ENCODE data around the gene HMCN1.

HMCN1 gene

DNA sequence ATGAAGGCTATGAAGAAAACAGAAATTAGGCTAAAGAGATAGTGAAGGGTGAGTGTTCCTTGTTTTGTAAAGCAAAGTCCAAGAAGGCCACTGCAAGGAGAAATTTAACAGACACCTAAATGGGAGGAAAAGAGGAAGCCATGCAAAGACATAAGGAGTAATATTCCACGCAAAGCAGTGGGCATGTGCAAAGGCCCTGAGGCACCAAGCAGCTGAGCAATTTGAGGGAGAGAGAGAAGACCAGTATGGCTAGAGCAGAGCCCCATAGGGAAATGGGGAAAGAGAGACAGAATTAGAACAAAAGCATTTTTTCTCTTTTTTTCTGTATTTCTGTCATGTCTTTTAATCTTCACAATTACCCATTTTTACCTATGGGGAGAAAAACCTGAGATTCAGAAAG is 486.7 kb downstream of the HMCN1 start:
- Histone ChIP-seq H2AFZ (ENCODE audit: low read length) (no peak overlapping the region), H3F3A (ENCODE audit: insufficient read depth, low read length) (peaks cover 6% of the 10 kb centered on the region; the same call in 1 of the 2 replicates), H3K9me3 (replicated peaks; ENCODE audit: insufficient read depth, low read length) (no peaks in the 10 kb centered on the region), H3K4me3 (ENCODE audit: low read length) (no peak overlapping the region), H3K9ac (ENCODE audit: low read length) (no peak overlapping the region), H3K4me1 (ENCODE audit: low read length) (peaks cover 8% of the 10 kb centered on the region), H3K36me3 (replicated peaks; ENCODE audit: insufficient read depth, low read length) (no peaks in the 10 kb centered on the region), H3K9me2 (replicated peaks; ENCODE audit: insufficient read depth, low read length) (no peaks in the 10 kb centered on the region), H3K27ac (ENCODE audit: low read length) (no peak overlapping the region), H3K79me2 (ENCODE audit: low read length) (no peaks in the 10 kb centered on the region), H3K4me2 (ENCODE audit: low read depth, low read length) (no peak overlapping the region), H3K27me3 (replicated peaks; ENCODE audit: insufficient read depth, low read length) (no peaks in the 10 kb centered on the region), H4K20me1 (ENCODE audit: insufficient read depth, low read length) (no peaks in the 10 kb centered on the region)
- TF ChIP-seq EZH2 (optimal IDR thresholded peaks at IDR 0.05; ENCODE audit: low read depth, low read length) (no peak), EZH2phosphoT487 (IDR thresholded peaks at IDR 0.05; ENCODE audit: low read length) (no peak), CTCF (IDR thresholded peaks at IDR 0.05; ENCODE audit: low read length) (no peak)
- no peak for DNase-seq

DNA sequence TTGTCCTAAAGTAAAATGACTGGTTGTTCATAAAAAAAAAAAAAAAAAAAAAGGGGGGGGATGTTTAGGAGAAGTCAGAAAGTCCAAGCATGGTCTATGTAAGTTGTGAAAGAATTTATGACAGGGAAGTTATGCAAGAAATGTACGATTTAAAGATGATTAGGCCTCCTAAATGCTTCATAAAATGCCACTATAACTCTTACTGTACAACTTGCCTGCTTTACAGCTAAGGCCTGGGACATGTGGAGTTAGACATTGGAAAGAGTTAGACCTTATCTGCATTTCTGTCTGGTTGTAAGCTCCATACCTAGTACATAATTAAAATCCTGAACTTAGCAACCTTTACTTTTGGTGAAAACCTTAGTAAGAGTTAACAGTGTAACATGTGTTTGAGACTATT is 490.9 kb downstream of the HMCN1 start:
- H4K20me1 ChIP-seq (ENCODE audit: insufficient read depth, low read length), result no peaks in the 10 kb centered on the region
- no peak overlapping the region for H3K9ac ChIP-seq (ENCODE audit: low read length)
- TF ChIP-seq EZH2 (optimal IDR thresholded peaks at IDR 0.05; ENCODE audit: low read depth, low read length) (no peak), EZH2phosphoT487 (IDR thresholded peaks at IDR 0.05; ENCODE audit: low read length) (no peak)
- no peak overlapping the region for H2AFZ ChIP-seq (ENCODE audit: low read length)
- H3K4me3 ChIP-seq (ENCODE audit: low read length), result no peak overlapping the region
- no peak overlapping the region for H3K27ac ChIP-seq (ENCODE audit: low read length)
- H3K36me3 ChIP-seq (replicated peaks; ENCODE audit: insufficient read depth, low read length), result no peaks in the 10 kb centered on the region
- H3K27me3 ChIP-seq (replicated peaks; ENCODE audit: insufficient read depth, low read length), result no peaks in the 10 kb centered on the region
- no peaks in the 10 kb centered on the region for H3K4me1 ChIP-seq (ENCODE audit: low read length)
- no peaks in the 10 kb centered on the region for H3K9me2 ChIP-seq (replicated peaks; ENCODE audit: insufficient read depth, low read length)
- H3K9me3 ChIP-seq (replicated peaks; ENCODE audit: insufficient read depth, low read length), result no peaks in the 10 kb centered on the region
- no peak for DNase-seq
- no peaks in the 10 kb centered on the region for H3F3A ChIP-seq (ENCODE audit: insufficient read depth, low read length)
- no peak overlapping the region for H3K4me2 ChIP-seq (ENCODE audit: low read depth, low read length)
- H3K79me2 ChIP-seq (ENCODE audit: low read length), result no peaks in the 10 kb centered on the region

GRCh38 chr1:186228749-186229148 is 494.6 kb downstream of the HMCN1 start:
- Histone ChIP-seq H3K4me3 (ENCODE audit: low read length) (no peak overlapping the region), H3K4me2 (ENCODE audit: low read depth, low read length) (no peak overlapping the region), H3K9me3 (replicated peaks; ENCODE audit: insufficient read depth, low read length) (no peaks in the 10 kb centered on the region), H4K20me1 (ENCODE audit: insufficient read depth, low read length) (no peaks in the 10 kb centered on the region), H3K9me2 (replicated peaks; ENCODE audit: insufficient read depth, low read length) (no peaks in the 10 kb centered on the region), H3K27me3 (replicated peaks; ENCODE audit: insufficient read depth, low read length) (no peaks in the 10 kb centered on the region), H3F3A (ENCODE audit: insufficient read depth, low read length) (no peaks in the 10 kb centered on the region), H3K79me2 (ENCODE audit: low read length) (no peaks in the 10 kb centered on the region), H3K4me1 (ENCODE audit: low read length) (no peaks in the 10 kb centered on the region), H3K9ac (ENCODE audit: low read length) (no peak overlapping the region), H3K36me3 (replicated peaks; ENCODE audit: insufficient read depth, low read length) (no peaks in the 10 kb centered on the region), H3K27ac (ENCODE audit: low read length) (no peak overlapping the region), H2AFZ (ENCODE audit: low read length) (no peak overlapping the region)
- TF ChIP-seq EZH2 (optimal IDR thresholded peaks at IDR 0.05; ENCODE audit: low read depth, low read length) (no peak), CTCF (IDR thresholded peaks at IDR 0.05; ENCODE audit: low read length) (no peak), EZH2phosphoT487 (IDR thresholded peaks at IDR 0.05; ENCODE audit: low read length) (no peak)
- DNase-seq, result no peak

- DNase-seq, result no peak
- Histone ChIP-seq H3K9me2 (replicated peaks; ENCODE audit: insufficient read depth, low read length) (no peaks in the 10 kb centered on the region), H3K4me3 (ENCODE audit: low read length) (no peak overlapping the region), H3F3A (ENCODE audit: insufficient read depth, low read length) (no peaks in the 10 kb centered on the region), H3K4me2 (ENCODE audit: low read depth, low read length) (no peak overlapping the region), H3K27ac (ENCODE audit: low read length) (no peak overlapping the region), H4K20me1 (ENCODE audit: insufficient read depth, low read length) (no peaks in the 10 kb centered on the region), H3K27me3 (replicated peaks; ENCODE audit: insufficient read depth, low read length) (no peaks in the 10 kb centered on the region), H2AFZ (ENCODE audit: low read length) (no peak overlapping the region), H3K79me2 (ENCODE audit: low read length) (no peaks in the 10 kb centered on the region), H3K9ac (ENCODE audit: low read length) (no peak overlapping the region), H3K4me1 (ENCODE audit: low read length) (no peaks in the 10 kb centered on the region), H3K36me3 (replicated peaks; ENCODE audit: insufficient read depth, low read length) (no peaks in the 10 kb centered on the region), H3K9me3 (replicated peaks; ENCODE audit: insufficient read depth, low read length) (no peaks in the 10 kb centered on the region)
- no peak for TF ChIP-seq EZH2 (optimal IDR thresholded peaks at IDR 0.05; ENCODE audit: low read depth, low read length)
- TF ChIP-seq EZH2phosphoT487 (IDR thresholded peaks at IDR 0.05; ENCODE audit: low read length), result no peak
- TF ChIP-seq CTCF (IDR thresholded peaks at IDR 0.05; ENCODE audit: low read length), result no peak
Measured at GRCh38 chr1:186231861-186232436, 497.8 kb downstream of the HMCN1 start.
